ENCODE measurements around the gene C14orf132. TPM values are rescaled to one million over a fixed set of nuclear protein-coding genes. Genes with fewer than 3 reads are reported as not detected.

C14orf132 gene
- total RNA-seq, 4 donors from 2014 or later = 3.0 to 13.5 (median 3.9) TPM

DNA sequence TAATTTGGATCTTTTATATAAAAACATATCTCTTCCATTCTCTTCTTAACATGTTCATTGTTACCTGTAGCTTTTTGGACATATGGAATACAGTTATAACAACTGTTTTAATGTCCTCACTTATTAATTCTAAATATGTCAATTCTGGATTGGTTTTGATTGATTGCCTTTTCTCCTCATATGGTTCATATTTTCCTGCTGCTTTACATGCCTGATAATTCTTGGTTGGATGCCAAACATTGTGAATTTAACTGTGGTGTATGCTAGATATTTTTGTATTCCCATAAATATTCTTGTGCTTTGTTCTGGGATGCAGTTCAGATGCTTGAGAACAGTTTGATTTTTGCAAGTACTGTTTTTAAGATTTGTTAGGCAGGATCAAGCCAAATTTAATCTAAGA lies 10.8 kb downstream of the C14orf132 start:
- Histone ChIP-seq H3K36me3 (peaks cover 0 to 8% (median 0%) of the 10 kb centered on the region in 3 donors), H3K9me3 (no peaks in the 10 kb centered on the region), H3K4me3 (no peak overlapping the region), H3K27me3 (no peaks in the 10 kb centered on the region), H3K4me1 (peaks cover 0 to 26% (median 9%) of the 10 kb centered on the region in 3 donors), H3K27ac (no peak overlapping the region)
- TF ChIP-seq POLR2A (IDR thresholded peaks at IDR 0.05) = no peak
- TF ChIP-seq, protein P1, sequence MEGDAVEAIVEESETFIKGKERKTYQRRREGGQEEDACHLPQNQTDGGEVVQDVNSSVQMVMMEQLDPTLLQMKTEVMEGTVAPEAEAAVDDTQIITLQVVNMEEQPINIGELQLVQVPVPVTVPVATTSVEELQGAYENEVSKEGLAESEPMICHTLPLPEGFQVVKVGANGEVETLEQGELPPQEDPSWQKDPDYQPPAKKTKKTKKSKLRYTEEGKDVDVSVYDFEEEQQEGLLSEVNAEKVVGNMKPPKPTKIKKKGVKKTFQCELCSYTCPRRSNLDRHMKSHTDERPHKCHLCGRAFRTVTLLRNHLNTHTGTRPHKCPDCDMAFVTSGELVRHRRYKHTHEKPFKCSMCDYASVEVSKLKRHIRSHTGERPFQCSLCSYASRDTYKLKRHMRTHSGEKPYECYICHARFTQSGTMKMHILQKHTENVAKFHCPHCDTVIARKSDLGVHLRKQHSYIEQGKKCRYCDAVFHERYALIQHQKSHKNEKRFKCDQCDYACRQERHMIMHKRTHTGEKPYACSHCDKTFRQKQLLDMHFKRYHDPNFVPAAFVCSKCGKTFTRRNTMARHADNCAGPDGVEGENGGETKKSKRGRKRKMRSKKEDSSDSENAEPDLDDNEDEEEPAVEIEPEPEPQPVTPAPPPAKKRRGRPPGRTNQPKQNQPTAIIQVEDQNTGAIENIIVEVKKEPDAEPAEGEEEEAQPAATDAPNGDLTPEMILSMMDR (IDR thresholded peaks at IDR 0.05) = no peak
- intact Hi-C loops (cut with DNase I) = no loop called here
- DNase-seq = no peak

DNA sequence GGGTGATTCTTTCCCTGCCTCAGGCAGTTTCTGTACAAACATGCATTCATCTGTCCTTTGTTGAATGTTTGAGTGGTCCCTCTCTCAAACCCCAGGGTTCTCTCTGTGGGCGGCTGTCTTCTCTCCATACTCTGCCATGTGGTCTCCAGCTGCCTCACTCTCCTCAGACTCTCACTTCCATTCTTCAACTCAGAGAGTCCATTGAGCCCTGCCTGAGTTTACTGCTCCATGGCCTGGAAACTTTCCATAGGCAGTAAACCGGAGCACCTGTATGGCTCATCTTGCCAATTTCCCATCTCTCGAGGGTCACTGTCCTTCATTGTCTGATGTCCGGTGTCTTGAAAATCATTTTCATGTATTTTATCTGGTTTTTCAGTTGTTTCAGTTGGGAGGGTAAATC lies 11.3 kb downstream of the C14orf132 start:
- H3K9me3 ChIP-seq = no peaks in the 10 kb centered on the region
- intact Hi-C loops (cut with DNase I) = no loop called here
- H3K27me3 ChIP-seq = no peaks in the 10 kb centered on the region
- TF ChIP-seq, protein P1 (IDR thresholded peaks at IDR 0.05) = no peak
- no peak for TF ChIP-seq POLR2A (IDR thresholded peaks at IDR 0.05)
- peaks cover 0 to 8% (median 0%) of the 10 kb centered on the region in 3 donors for H3K36me3 ChIP-seq
- H3K4me3 ChIP-seq = no peak overlapping the region
- WGBS, 2 donors = 76 to 95% methylated on average over 4 of the region's 4 CpGs
- no peak for DNase-seq
- no peak overlapping the region for H3K27ac ChIP-seq
- peaks cover 0 to 32% (median 9%) of the 10 kb centered on the region in 3 donors for H3K4me1 ChIP-seq

GRCh38 chr14:96051231-96051630 lies 12.1 kb downstream of the C14orf132 start:
- no peak overlapping the region for H3K27ac ChIP-seq

DNA sequence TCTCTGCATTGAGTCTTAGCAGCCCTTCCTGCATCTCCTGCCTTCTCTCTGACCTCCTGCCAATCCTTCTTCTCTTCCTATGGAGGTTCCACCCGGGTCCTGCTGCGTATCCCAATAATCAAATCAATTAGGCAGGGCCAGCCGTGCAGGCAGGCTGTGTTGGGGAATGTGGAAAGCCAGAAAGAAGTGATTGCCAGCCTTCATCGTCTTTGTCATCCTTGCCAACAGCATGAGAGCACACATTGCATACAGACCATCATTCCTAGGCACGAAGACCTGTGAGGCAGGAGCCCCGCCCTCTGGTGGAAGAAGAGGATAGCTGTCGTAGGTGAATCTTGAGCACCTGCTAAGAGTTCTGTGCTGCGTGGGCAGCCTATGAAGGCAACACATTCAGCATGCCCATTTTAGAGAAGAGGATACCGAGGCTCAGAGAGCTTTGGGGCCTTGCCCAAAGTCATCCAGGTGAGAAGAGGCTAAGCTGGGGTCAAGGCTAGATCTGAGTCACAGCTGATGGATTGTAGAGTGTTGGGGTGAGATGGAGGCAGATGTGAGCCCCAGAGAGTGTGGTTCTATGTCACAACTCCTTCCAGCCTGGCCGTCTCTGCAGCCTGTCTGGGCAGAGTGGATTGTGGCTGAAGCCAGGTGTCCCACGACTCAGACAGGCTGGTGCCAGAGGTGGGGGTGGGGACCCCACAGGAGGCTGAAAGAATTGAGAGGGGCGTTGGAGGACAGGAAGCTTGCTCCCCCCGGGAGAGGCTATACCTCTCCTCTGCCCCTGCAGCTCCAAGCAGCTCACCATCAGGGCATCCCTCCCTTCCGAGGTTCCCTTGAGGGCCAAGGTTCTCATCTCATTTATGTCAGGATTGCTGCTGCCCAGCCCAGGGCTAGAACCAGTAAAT lies 12.7 kb downstream of the C14orf132 start:
- H3K27ac ChIP-seq = no peak overlapping the region
- H3K4me3 ChIP-seq = no peak overlapping the region
- WGBS, 2 donors = 77 to 79% methylated on average over 4 to 12 of the region's 14 CpGs
- TF ChIP-seq, protein P1 (IDR thresholded peaks at IDR 0.05) = peak in 5 of 6 experiments; percentile 10 to 57 (median 18)
- no peak for TF ChIP-seq POLR2A (IDR thresholded peaks at IDR 0.05)
- H3K9me3 ChIP-seq = no peaks in the 10 kb centered on the region
- intact Hi-C loops (cut with DNase I) = no loop called here
- H3K36me3 ChIP-seq = peaks cover 0 to 8% (median 0%) of the 10 kb centered on the region in 3 donors
- peaks cover 0 to 38% (median 9%) of the 10 kb centered on the region in 3 donors for H3K4me1 ChIP-seq
- DNase-seq = no peak
- no peaks in the 10 kb centered on the region for H3K27me3 ChIP-seq

More at GRCh38 chr14:96051231-96051630, 12.1 kb downstream of the C14orf132 start:
- Histone ChIP-seq H3K4me1 (peaks cover 0 to 35% (median 9%) of the 10 kb centered on the region in 3 donors), H3K4me3 (no peak overlapping the region), H3K27me3 (no peaks in the 10 kb centered on the region), H3K36me3 (peaks cover 0 to 8% (median 0%) of the 10 kb centered on the region in 3 donors), H3K9me3 (no peaks in the 10 kb centered on the region)
- WGBS, 2 donors = 43 to 60% methylated on average over 3 of the region's 3 CpGs
- DNase-seq = no peak
- TF ChIP-seq POLR2A (IDR thresholded peaks at IDR 0.05) = no peak
- TF ChIP-seq, protein P1 (IDR thresholded peaks at IDR 0.05) = no peak
- intact Hi-C loops (cut with DNase I) = no loop called here

DNA sequence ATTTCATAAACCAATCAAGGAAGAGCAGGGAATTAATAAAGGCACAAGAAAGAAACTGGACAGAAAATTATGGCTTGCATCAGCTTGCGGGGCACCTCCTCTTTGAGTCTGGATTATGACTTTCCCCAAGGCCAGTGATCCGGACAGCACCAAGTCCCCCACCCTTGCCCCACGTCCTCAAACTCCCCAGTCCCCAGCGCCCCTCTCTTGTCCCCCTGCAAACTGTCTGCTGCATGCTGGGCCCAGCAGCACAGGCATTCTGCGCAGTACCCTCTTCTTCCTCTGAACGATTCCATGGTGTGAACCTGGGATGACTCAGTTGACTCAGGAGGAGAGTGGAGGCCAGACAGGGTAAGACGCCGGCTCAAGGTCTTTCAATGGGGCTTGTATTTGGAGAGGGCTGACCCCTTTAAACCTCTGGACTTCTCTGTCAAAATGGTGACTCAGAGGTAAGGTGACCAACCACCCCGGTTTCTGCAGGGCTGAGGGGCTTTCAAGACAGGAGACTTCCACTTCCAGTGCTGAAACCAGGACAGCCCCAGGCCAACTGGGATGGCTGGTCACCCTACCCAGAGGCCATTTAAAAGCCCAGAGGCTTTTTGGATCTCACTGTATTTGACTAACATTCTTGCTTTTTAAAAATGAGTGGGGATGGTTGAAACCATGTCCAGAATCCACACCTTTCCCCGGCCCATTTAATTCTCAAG lies 13.5 kb downstream of the C14orf132 start:
- no peak overlapping the region for H3K4me3 ChIP-seq
- TF ChIP-seq POLR2A (IDR thresholded peaks at IDR 0.05) = no peak
- TF ChIP-seq, protein P1 (IDR thresholded peaks at IDR 0.05) = no peak
- DNase-seq = no peak
- intact Hi-C loops (cut with DNase I) = no loop called here
- peaks cover 0 to 41% (median 9%) of the 10 kb centered on the region in 3 donors for H3K4me1 ChIP-seq
- H3K27me3 ChIP-seq = no peaks in the 10 kb centered on the region
- peak overlapping the region in 1 of 4 donors; percentile 77 for H3K27ac ChIP-seq
- H3K9me3 ChIP-seq = no peaks in the 10 kb centered on the region
- WGBS, 2 donors = 74 to 88% methylated on average over 5 of the region's 10 CpGs
- H3K36me3 ChIP-seq = peaks cover 0 to 8% (median 0%) of the 10 kb centered on the region in 3 donors

All from esophagus squamous epithelium (tissue), 5 donors.